ENCODE results near the gene DLGAP1. TPM values are rescaled to one million over a fixed set of nuclear protein-coding genes. Genes with fewer than 3 reads are reported as not detected.

Gene DLGAP1
- total RNA-seq, 1 experiment from 2014 or later: 23.0 TPM

DNA sequence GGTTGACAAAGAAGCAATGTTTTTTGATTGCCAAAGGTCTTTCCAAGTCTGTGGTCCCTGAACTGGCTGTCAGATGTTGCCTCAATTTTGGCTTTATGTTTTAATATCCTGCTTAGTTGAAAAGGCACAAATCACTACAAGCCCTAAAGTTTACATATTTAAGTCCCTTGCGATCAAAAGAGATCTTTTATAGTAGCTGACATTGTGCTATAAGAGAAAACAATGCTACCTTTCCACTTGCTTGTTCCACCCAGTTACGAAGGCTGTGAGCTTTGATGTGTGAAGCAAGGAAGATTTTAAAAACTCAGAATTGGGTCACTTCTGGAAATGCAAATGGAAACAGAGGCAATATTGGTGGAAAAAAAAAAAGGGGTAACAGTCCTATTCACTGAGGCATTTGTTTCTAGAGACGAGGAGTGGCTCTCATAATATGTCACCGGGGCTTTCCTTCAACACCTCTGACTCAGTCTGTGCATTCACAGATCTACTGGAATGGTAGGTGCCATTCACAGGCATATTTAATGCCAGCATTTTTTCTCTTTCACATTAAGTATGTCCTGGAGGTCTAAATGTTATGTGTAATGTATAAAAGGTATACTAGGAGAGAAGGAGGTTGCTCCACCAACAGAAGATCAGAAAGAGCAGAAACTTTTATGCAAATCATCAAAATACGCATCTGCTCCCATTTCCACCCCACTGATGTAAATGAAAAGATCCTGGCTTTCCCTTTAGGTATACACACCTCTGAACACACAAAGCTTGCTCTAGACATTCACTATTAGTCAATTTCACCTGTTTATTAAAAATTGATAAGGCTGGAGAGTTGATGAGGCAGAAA lies 913.3 kb downstream of the DLGAP1 start (continued):
- no peak for TF ChIP-seq HMGA2 (CRISPR knock-in tag; IDR thresholded peaks at IDR 0.05)

DNA sequence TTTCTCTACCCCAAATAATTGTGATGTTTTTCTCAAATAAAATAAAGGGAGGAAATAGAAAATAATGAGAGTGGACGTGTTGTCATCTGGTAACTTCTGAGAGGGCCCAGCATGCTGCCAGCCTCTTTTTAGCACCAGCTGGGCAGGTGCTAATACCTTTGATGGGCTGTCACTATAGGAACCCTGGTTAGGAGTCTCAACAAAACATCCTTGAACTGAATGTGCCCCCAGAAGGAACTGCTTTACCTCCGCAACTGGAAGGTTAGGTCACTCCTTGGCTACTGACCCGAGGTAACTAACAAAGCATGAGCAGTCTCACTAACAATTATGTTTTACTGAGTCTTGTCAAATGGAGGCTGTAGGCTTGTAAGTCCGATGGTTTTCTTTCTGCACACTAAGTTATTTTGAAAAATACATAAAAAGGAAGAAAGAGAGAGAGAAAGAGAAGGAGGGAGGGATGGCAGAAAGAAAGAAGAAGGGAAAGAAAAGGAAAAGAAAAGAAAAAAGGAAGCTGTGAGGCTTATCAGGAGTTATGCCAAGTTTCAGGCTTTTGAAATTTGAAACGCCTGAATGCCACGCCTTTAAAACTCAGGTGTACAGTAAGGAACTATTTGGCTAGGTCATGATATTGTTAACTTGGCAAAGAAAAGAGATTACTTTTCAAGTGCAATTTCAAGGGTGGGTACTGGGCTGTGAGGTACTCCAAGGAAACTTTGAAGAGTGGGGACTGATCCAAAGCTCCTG lies 914.1 kb downstream of the DLGAP1 start:
- ChIA-PET POLR2A (interaction anchor here (0.6 kb wide), 1 partner anchor 1376 kb away, joined by 8 read pairs; no protein-coding TSS in a partner anchor), CTCF (no interaction called here)
- Mint-ChIP-seq H3K27me3 (ENCODE audit: low read depth) (no peaks in the 10 kb centered on the region), H3K36me3 (no peaks in the 10 kb centered on the region), H3K4me1 (peaks cover 21% of the 10 kb centered on the region), H3K27ac (no peak overlapping the region), H3K9me3 (0 out of 2 replicates have a peak, but pooled peaks cover 5% of the 10 kb centered on the region), H3K4me3 (no peak overlapping the region)
- ATAC-seq: no peak
- TF ChIP-seq SP1 (CRISPR knock-in tag; conservative IDR thresholded peaks at IDR 0.05) (no peak), ZNF138 (CRISPR knock-in tag; conservative IDR thresholded peaks at IDR 0.05) (no peak)
- TF ChIP-seq, protein P1, sequence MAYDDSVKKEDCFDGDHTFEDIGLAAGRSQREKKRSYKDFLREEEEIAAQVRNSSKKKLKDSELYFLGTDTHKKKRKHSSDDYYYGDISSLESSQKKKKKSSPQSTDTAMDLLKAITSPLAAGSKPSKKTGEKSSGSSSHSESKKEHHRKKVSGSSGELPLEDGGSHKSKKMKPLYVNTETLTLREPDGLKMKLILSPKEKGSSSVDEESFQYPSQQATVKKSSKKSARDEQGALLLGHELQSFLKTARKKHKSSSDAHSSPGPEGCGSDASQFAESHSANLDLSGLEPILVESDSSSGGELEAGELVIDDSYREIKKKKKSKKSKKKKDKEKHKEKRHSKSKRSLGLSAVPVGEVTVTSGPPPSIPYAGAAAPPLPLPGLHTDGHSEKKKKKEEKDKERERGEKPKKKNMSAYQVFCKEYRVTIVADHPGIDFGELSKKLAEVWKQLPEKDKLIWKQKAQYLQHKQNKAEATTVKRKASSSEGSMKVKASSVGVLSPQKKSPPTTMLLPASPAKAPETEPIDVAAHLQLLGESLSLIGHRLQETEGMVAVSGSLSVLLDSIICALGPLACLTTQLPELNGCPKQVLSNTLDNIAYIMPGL (CRISPR knock-in tag; IDR thresholded peaks at IDR 0.05): no peak
- TF ChIP-seq, protein P2, sequence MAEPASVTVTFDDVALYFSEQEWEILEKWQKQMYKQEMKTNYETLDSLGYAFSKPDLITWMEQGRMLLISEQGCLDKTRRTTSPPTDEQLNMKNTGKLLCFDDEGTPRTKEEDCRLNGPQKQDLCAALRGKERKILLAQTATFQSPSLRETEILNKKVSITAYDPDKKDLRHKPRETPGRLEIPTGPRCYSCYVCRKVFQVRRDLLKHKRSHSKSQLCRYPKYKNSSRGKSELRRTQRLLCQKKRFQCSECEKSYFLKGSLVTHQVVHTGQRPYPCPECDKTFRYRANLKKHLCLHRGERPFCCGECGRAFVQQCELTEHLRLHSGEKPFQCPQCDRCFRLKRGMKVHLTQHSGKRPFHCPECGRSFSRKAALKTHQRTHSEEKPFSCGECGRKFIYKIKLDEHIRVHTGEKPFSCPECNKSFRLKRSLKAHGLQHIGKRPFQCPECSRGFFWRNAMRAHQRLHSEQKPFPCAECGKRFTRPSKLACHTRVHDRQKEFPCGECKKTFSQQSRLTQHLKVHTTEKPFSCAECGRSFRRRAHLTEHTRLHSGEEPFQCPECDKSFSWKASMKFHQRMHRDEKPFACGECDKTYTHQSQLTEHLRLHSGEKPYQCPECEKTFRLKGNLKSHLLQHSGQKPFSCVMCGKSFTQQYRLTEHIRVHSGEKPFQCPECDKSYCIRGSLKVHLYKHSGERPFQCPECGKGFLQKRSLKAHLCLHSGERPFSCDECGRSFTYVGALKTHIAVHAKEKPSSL (CRISPR knock-in tag; conservative IDR thresholded peaks at IDR 0.05): no peak
- DNase-seq (ENCODE audit: low spot score): no peak

DNA sequence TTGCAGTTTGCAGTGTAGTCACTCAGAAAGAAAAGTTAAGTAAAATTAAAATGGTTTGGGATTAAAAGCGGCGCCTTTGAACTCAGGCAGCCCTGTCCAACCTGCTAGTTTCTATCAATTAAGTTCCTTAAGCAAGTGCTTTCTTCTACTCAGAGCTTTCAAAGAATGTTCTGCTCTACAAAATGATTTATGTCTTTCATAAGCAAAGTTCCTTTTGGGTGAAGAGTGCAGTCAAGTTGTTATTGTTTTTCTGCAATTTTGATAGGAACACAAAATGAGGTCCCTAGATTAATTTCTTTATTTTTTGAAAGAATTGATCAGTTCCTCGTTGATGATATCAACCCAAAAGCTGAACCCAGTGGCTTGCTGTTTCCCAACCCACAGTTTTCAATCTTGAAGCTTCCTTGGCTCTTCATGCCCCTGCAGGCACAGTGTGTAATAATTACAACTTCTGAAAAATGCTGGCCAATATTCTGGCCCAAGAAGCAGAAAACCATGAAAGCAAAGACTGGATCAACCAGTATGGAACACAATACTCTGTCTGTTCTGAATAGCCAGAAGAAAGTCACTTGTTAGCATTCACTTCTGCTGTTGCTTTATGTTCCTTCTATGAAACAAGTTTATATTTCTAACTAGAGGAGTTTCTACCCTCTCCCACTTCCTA lies 916.0 kb downstream of the DLGAP1 start:
- ATAC-seq: no peak
- POLR2A ChIA-PET: no interaction called here
- Mint-ChIP-seq H3K4me3 (no peak overlapping the region), H3K27me3 (ENCODE audit: low read depth) (no peaks in the 10 kb centered on the region), H3K4me1 (peaks cover 21% of the 10 kb centered on the region), H3K27ac (no peak overlapping the region), H3K9me3 (peaks cover 10% of the 10 kb centered on the region), H3K36me3 (peaks cover 3% of the 10 kb centered on the region; the same call in 1 of the 2 replicates)
- DNase-seq (ENCODE audit: low spot score): no peak
- CTCF ChIA-PET: no interaction called here
- TF ChIP-seq, protein P3, sequence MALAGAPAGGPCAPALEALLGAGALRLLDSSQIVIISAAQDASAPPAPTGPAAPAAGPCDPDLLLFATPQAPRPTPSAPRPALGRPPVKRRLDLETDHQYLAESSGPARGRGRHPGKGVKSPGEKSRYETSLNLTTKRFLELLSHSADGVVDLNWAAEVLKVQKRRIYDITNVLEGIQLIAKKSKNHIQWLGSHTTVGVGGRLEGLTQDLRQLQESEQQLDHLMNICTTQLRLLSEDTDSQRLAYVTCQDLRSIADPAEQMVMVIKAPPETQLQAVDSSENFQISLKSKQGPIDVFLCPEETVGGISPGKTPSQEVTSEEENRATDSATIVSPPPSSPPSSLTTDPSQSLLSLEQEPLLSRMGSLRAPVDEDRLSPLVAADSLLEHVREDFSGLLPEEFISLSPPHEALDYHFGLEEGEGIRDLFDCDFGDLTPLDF (CRISPR knock-in tag; IDR thresholded peaks at IDR 0.05): no peak

DNA sequence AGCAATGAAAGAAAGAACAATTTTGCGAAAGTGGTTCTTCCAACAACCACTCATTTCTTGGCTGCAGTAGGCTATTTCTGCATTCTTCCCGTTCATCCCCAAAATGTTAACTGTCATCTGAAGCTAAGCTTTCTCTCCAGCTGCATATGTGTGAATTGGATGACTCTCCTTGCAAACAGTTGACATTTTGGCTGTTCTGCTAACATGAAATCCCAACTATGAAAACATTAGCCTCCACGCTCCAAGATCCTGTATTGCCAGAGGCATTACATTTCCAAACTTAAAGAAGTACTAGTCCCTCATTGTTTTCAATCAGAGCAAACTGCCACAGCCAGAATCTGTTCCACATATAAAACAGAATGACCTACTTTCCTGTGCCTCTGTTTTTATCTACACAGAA lies 916.7 kb downstream of the DLGAP1 start:
- Mint-ChIP-seq H3K9me3 (peaks cover 10% of the 10 kb centered on the region), H3K27me3 (ENCODE audit: low read depth) (no peaks in the 10 kb centered on the region), H3K4me1 (peaks cover 21% of the 10 kb centered on the region), H3K36me3 (peaks cover 6% of the 10 kb centered on the region), H3K27ac (no peak overlapping the region), H3K4me3 (no peak overlapping the region)
- POLR2A ChIA-PET: no interaction called here
- DNase-seq (ENCODE audit: low spot score) (no peak), ATAC-seq (no peak)
- CTCF ChIA-PET: interaction anchor here (0.8 kb wide), 1 partner anchor 61 kb away, joined by 3 read pairs; no protein-coding TSS in a partner anchor
- TF ChIP-seq ZNF416 (CRISPR knock-in tag; IDR thresholded peaks at IDR 0.05) (no peak), ZNF219 (CRISPR knock-in tag; IDR thresholded peaks at IDR 0.05; ENCODE audit: borderline replicate concordance) (no peak), JAZF1 (CRISPR knock-in tag; IDR thresholded peaks at IDR 0.05) (no peak), TEAD4 (CRISPR knock-in tag; IDR thresholded peaks at IDR 0.05) (no peak)
- TF ChIP-seq, protein P4, sequence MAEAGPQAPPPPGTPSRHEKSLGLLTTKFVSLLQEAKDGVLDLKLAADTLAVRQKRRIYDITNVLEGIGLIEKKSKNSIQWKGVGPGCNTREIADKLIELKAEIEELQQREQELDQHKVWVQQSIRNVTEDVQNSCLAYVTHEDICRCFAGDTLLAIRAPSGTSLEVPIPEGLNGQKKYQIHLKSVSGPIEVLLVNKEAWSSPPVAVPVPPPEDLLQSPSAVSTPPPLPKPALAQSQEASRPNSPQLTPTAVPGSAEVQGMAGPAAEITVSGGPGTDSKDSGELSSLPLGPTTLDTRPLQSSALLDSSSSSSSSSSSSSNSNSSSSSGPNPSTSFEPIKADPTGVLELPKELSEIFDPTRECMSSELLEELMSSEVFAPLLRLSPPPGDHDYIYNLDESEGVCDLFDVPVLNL (CRISPR knock-in tag; IDR thresholded peaks at IDR 0.05; ENCODE audit: borderline replicate concordance, low read depth): no peak
- TF ChIP-seq, protein P5, sequence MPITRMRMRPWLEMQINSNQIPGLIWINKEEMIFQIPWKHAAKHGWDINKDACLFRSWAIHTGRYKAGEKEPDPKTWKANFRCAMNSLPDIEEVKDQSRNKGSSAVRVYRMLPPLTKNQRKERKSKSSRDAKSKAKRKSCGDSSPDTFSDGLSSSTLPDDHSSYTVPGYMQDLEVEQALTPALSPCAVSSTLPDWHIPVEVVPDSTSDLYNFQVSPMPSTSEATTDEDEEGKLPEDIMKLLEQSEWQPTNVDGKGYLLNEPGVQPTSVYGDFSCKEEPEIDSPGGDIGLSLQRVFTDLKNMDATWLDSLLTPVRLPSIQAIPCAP (CRISPR knock-in tag; IDR thresholded peaks at IDR 0.05): no peak
- TF ChIP-seq, protein P6, sequence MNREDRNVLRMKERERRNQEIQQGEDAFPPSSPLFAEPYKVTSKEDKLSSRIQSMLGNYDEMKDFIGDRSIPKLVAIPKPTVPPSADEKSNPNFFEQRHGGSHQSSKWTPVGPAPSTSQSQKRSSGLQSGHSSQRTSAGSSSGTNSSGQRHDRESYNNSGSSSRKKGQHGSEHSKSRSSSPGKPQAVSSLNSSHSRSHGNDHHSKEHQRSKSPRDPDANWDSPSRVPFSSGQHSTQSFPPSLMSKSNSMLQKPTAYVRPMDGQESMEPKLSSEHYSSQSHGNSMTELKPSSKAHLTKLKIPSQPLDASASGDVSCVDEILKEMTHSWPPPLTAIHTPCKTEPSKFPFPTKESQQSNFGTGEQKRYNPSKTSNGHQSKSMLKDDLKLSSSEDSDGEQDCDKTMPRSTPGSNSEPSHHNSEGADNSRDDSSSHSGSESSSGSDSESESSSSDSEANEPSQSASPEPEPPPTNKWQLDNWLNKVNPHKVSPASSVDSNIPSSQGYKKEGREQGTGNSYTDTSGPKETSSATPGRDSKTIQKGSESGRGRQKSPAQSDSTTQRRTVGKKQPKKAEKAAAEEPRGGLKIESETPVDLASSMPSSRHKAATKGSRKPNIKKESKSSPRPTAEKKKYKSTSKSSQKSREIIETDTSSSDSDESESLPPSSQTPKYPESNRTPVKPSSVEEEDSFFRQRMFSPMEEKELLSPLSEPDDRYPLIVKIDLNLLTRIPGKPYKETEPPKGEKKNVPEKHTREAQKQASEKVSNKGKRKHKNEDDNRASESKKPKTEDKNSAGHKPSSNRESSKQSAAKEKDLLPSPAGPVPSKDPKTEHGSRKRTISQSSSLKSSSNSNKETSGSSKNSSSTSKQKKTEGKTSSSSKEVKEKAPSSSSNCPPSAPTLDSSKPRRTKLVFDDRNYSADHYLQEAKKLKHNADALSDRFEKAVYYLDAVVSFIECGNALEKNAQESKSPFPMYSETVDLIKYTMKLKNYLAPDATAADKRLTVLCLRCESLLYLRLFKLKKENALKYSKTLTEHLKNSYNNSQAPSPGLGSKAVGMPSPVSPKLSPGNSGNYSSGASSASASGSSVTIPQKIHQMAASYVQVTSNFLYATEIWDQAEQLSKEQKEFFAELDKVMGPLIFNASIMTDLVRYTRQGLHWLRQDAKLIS (CRISPR knock-in tag; IDR thresholded peaks at IDR 0.05; ENCODE audit: borderline replicate concordance): no peak

Data from WTC11 (cell line).